Keratinocyte (primary cell): ENCODE data around the gene RARA. TPM values are rescaled to one million over a fixed set of nuclear protein-coding genes. Genes with fewer than 3 reads are reported as not detected.

Experiments
- DNase-seq: peaks from one replicate; pipeline ENCODE4 v3.0.0-alpha.2; 2011; ENCODE audit warnings: low read depth, missing footprints, low spot score
- FAIRE-seq: peaks from 2 replicates; lab custom pipeline; 2011; peaks lifted over from hg19 to GRCh38; lab: Jason Lieb, UNC
- H2AFZ ChIP-seq: 2 replicates; pipeline ENCODE4 v1.6.0; 2012; ENCODE audit warnings: low read length, control low read depth, inconsistent platforms; ENCODE audit not compliant: control insufficient read depth
- H3K27ac ChIP-seq: 2 replicates; pipeline ENCODE4 v1.5.1; 2011; ENCODE audit warnings: low read length; ENCODE audit not compliant: control insufficient read depth, insufficient read depth
- H3K27me3 ChIP-seq: 3 replicates; pipeline ENCODE4 v1.6.0; 2011; ENCODE audit warnings: low read length; ENCODE audit not compliant: control insufficient read depth, insufficient read depth; ENCODE audit errors: extremely low read depth
- H3K36me3 ChIP-seq, 2 experiments: 2 replicates in 1 of 2; 3 replicates in 1 of 2; pipeline ENCODE4 v1.5.1; 2011; ENCODE audit warnings: low read length in 2 of 2, mild to moderate bottlenecking in 1 of 2; ENCODE audit not compliant: control insufficient read depth in 2 of 2, insufficient read depth in 2 of 2; ENCODE audit errors: extremely low read depth in 1 of 2
- H3K4me1 ChIP-seq: 3 replicates; pipeline ENCODE4 v1.5.1; 2011; ENCODE audit warnings: low read length; ENCODE audit not compliant: control insufficient read depth, insufficient read depth; ENCODE audit errors: extremely low read depth
- H3K4me2 ChIP-seq: 3 replicates; pipeline ENCODE4 v1.6.0; 2011; ENCODE audit warnings: low read depth, low read length; ENCODE audit not compliant: control insufficient read depth, insufficient read depth; ENCODE audit errors: extremely low read depth
- H3K4me3 ChIP-seq, 3 experiments: fragments of 200-600 bp in 1 of 3; sonication (generic) in 1 of 3; 2 replicates in 2 of 3; 3 replicates in 1 of 3; pipeline ENCODE4 v1.5.1; 2011 to 2016; ENCODE audit warnings: low read length in 3 of 3, mild to moderate bottlenecking in 3 of 3, control low read depth in 2 of 3, inconsistent platforms in 1 of 3, low read depth in 1 of 3, mixed read lengths in 1 of 3, mixed run types in 1 of 3, moderate library complexity in 1 of 3; ENCODE audit not compliant: control insufficient read depth in 2 of 3, insufficient read depth in 2 of 3; ENCODE audit errors: extremely low read depth in 1 of 3
- H3K79me2 ChIP-seq: 2 replicates; pipeline ENCODE4 v1.6.0; 2012; ENCODE audit warnings: low read length; ENCODE audit not compliant: control insufficient read depth, insufficient read depth
- H3K9ac ChIP-seq: 3 replicates; pipeline ENCODE4 v1.6.0; 2011; ENCODE audit warnings: low read length; ENCODE audit not compliant: control insufficient read depth, insufficient read depth; ENCODE audit errors: extremely low read depth
- H3K9me1 ChIP-seq: 3 replicates; pipeline ENCODE4 v1.6.0; 2011; ENCODE audit warnings: low read length; ENCODE audit not compliant: control insufficient read depth, insufficient read depth; ENCODE audit errors: extremely low read depth
- H3K9me3 ChIP-seq: 2 replicates; pipeline ENCODE4 v1.5.1; 2012; ENCODE audit warnings: low read depth, low read length; ENCODE audit not compliant: control insufficient read depth
- H4K20me1 ChIP-seq: 3 replicates; pipeline ENCODE4 v1.6.0; 2011; ENCODE audit warnings: low read length; ENCODE audit not compliant: control insufficient read depth, insufficient read depth; ENCODE audit errors: extremely low read depth
- EZH2 ChIP-seq: IDR thresholded peaks from one replicate; pipeline ENCODE4 v1.6.1; 2012; ENCODE audit warnings: inconsistent platforms, mild to moderate bottlenecking, low read length, moderate library complexity
- dilution Hi-C: fragments of 300-500 bp; cut with MboI; formaldehyde crosslinking; loops from one replicate; pipeline ENCODE4 v1.7.0; 2020; ENCODE audit warnings: low sequenced_read_pairs; ENCODE audit not compliant: extremely low pct_ligation_motif_present
- polyA plus RNA-seq, 5 experiments: library from polyadenylated mRNA; depleted of rRNA in 3 of 5; stranded (reverse) in 3 of 5; stranded (forward) in 1 of 5; unstranded in 1 of 5; fragments of >200 nt; gene quantifications; 1 replicate in 1 of 5; 2 replicates in 3 of 5; 3 replicates in 1 of 5; pipeline versions ENCODE4 v1.2.1 to v1.2.3, GENCODE V29; 2011 to 2012; ENCODE audit warnings: missing spikeins in 2 of 5, low read depth in 1 of 5, low replicate concordance in 1 of 5
- TF ChIP-seq, protein P1 (sequence below), 3 experiments: IDR thresholded peaks in 1 of 3; conservative IDR thresholded peaks in 1 of 3; optimal IDR thresholded peaks in 1 of 3; 2 replicates in 2 of 3; 3 replicates in 1 of 3; pipeline versions ENCODE3 to v1.5.1; 2011; ENCODE audit warnings: low read length in 3 of 3, mild to moderate bottlenecking in 3 of 3, moderate library complexity in 2 of 3, control low read depth in 1 of 3, inconsistent platforms in 1 of 3; ENCODE audit not compliant: insufficient read depth in 2 of 3; ENCODE audit errors: extremely low read depth in 1 of 3

RARA gene
- polyA plus RNA-seq, 1 donor (not counting 4 experiments of a cell fraction or from before 2014, with no cell fraction given): 3.8 TPM

DNA sequence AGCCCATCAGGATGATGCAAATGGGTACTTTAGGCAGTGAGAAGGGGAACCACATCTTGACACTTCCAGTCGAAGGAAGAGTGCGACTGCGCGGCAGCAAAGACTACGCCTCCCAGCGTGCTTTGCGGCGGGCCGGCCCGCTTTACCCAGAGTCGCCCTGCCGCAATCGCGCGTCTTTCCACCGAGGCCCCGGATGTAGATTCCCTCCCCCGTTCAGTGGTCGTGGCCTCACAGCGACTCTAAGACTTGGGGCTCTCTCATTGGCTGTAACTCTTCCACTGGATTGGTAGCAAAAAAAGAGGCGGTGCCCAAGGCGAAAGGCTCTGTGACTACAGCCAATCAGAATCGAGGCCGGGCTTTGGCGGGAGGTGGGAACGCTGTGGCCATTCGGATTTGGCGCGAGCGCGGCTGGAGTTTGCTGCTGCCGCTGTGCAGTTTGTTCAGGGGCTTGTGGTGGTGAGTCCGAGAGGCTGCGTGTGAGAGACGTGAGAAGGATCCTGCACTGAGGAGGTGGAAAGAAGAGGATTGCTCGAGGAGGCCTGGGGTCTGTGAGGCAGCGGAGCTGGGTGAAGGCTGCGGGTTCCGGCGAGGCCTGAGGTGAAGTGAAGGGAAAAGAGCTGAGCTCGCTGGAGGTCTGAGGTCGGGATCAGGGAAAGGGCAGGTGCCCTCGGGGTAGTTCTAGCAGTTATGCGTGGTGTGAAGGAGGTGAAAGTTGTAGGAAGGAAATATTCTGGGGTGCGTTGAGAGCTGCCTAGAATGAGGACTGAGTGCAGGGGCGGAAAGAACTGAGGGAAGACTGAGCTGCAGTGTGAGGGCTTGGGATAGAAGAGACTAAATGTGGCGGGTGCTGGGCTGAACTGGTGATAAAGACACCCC lies 21.2 kb upstream of the RARA start, which contains the start of gene CDC6:
TSS of gene CDC6 (plus strand) at position 386 of the 876 bp plus-strand sequence. CDS start 1,542 bp downstream, outside the sequence.
- peaks cover 0 to 7% of the 10 kb centered on the region in 2 experiments for H3K36me3 ChIP-seq
- H3K27me3 ChIP-seq: no peaks in the 10 kb centered on the region
- dilution Hi-C loops: no loop called here
- H3K4me3 ChIP-seq: peak within 1 kb of the TSS; percentile 50 to 96 (median 86)
- H3K9me1 ChIP-seq: no peaks in the 10 kb centered on the region
- peaks cover 10% of the 10 kb centered on the region for H3K79me2 ChIP-seq
- H4K20me1 ChIP-seq: no peaks in the 10 kb centered on the region
- DNase-seq: peak; percentile 92
- H3K9me3 ChIP-seq: no peaks in the 10 kb centered on the region
- peak within 1 kb of the TSS; percentile 88 for H3K27ac ChIP-seq
- peak within 1 kb of the TSS; percentile 54 for H3K4me2 ChIP-seq
- peak within 1 kb of the TSS; percentile 92 for H3K9ac ChIP-seq
- TF ChIP-seq, protein P1, sequence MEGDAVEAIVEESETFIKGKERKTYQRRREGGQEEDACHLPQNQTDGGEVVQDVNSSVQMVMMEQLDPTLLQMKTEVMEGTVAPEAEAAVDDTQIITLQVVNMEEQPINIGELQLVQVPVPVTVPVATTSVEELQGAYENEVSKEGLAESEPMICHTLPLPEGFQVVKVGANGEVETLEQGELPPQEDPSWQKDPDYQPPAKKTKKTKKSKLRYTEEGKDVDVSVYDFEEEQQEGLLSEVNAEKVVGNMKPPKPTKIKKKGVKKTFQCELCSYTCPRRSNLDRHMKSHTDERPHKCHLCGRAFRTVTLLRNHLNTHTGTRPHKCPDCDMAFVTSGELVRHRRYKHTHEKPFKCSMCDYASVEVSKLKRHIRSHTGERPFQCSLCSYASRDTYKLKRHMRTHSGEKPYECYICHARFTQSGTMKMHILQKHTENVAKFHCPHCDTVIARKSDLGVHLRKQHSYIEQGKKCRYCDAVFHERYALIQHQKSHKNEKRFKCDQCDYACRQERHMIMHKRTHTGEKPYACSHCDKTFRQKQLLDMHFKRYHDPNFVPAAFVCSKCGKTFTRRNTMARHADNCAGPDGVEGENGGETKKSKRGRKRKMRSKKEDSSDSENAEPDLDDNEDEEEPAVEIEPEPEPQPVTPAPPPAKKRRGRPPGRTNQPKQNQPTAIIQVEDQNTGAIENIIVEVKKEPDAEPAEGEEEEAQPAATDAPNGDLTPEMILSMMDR (optimal IDR thresholded peaks at IDR 0.05 in 1 of 3, IDR thresholded peaks at IDR 0.05 in 1 of 3, conservative IDR thresholded peaks at IDR 0.05 in 1 of 3; ENCODE audit: extremely low read depth in 1 of 3, insufficient read depth in 2 of 3, low read length in 3 of 3): no peak
- TF ChIP-seq EZH2: no peak
- peaks cover 31% of the 10 kb centered on the region for H3K4me1 ChIP-seq
- FAIRE-seq: peak; percentile 76
- peak within 1 kb of the TSS; percentile 81 for H2AFZ ChIP-seq

DNA sequence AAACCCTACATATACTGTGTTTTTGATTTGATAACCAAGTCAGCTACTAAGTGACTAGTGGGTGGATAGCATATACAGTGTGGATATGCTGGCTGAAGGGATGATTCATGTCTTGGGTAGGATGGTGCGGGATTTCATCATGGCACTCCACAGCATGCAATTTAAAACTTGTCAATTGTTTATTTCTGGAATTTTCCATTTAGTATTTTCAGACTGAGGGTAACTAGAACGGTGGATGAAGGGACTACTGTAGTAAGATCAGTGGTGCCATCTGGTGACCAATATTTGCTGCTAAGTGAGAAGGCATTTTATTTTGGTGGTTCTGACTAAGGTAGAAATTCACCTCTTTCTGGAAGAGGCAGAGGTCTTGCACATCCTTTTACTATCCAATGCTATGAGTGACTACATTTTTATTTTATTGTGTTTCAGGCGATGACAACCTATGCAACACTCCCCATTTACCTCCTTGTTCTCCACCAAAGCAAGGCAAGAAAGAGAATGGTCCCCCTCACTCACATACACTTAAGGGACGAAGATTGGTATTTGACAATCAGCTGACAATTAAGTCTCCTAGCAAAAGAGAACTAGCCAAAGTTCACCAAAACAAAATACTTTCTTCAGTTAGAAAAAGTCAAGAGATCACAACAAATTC lies 18.2 kb upstream of the RARA start:
- H3K27ac ChIP-seq: peak overlapping the region; percentile 69
- H3K9ac ChIP-seq: no peak overlapping the region
- H3K27me3 ChIP-seq: no peaks in the 10 kb centered on the region
- no peaks in the 10 kb centered on the region for H3K9me1 ChIP-seq
- TF ChIP-seq, protein P1 (optimal IDR thresholded peaks at IDR 0.05 in 1 of 3, IDR thresholded peaks at IDR 0.05 in 1 of 3, conservative IDR thresholded peaks at IDR 0.05 in 1 of 3; ENCODE audit: extremely low read depth in 1 of 3, insufficient read depth in 2 of 3, low read length in 3 of 3): peak in 2 of 3 experiments; percentile 40 to 71
- TF ChIP-seq EZH2: no peak
- no peak overlapping the region for H2AFZ ChIP-seq
- peaks cover 0 to 22% of the 10 kb centered on the region in 2 experiments for H3K36me3 ChIP-seq
- no peaks in the 10 kb centered on the region for H3K9me3 ChIP-seq
- peak; percentile 60 for FAIRE-seq
- H3K4me3 ChIP-seq: no peak overlapping the region
- peak; percentile 45 for DNase-seq
- no peak overlapping the region for H3K4me2 ChIP-seq
- peaks cover 9% of the 10 kb centered on the region for H3K4me1 ChIP-seq
- H4K20me1 ChIP-seq: no peaks in the 10 kb centered on the region
- dilution Hi-C loops: no loop called here
- H3K79me2 ChIP-seq: peaks cover 10% of the 10 kb centered on the region
